CD4-positive, alpha-beta memory T cell (primary cell): ENCODE measurements around the gene HNRNPC. TPM values are rescaled to one million over a fixed set of nuclear protein-coding genes. Genes with fewer than 3 reads are reported as not detected.

Source experiments
- CTCF ChIA-PET: fragments of 350-600 bp; sonication (Branson Sonifier 250); formaldehyde crosslinking; loops from one replicate; lab custom pipeline; 2021; ENCODE audit warnings: inconsistent platforms; ENCODE audit not compliant: partially characterized antibody; lab: Charles Lee
- POLR2A ChIA-PET: fragments of 350-600 bp; sonication (Branson Sonifier 250); formaldehyde crosslinking; loops from one replicate; lab custom pipeline; 2021; ENCODE audit not compliant: partially characterized antibody; lab: Charles Lee
- DNase-seq, 5 donors: peaks; one replicate each; pipeline versions ENCODE4 v3.0.0 to v3.0.0-alpha.2; 2020 to 2022; ENCODE audit warnings: mixed read lengths in 1 of 5
- H3K27ac ChIP-seq: one replicate; pipeline ENCODE4 v1.7.0; 2013; ENCODE audit warnings: low read depth, low read length
- H3K27me3 ChIP-seq: 2 replicates; pipeline ENCODE4 v1.7.0; 2013; ENCODE audit warnings: mild to moderate bottlenecking, low read length, moderate library complexity; ENCODE audit not compliant: insufficient read depth
- H3K36me3 ChIP-seq: 2 replicates; pipeline ENCODE4 v1.7.0; 2013; ENCODE audit warnings: mild to moderate bottlenecking, low read length, moderate library complexity; ENCODE audit not compliant: insufficient read depth
- H3K4me1 ChIP-seq: 2 replicates; pipeline ENCODE4 v1.7.0; 2013; ENCODE audit warnings: mild to moderate bottlenecking, low read length, moderate library complexity; ENCODE audit not compliant: insufficient read depth
- H3K4me3 ChIP-seq, 2 donors: one replicate each; pipeline ENCODE4 v1.7.0; 2013; ENCODE audit warnings: low read length in 2 of 2, mild to moderate bottlenecking in 1 of 2
- H3K9me3 ChIP-seq, 2 donors: one replicate each; pipeline ENCODE4 v1.7.0; 2013; ENCODE audit warnings: low read length in 2 of 2, control low read depth in 1 of 2; ENCODE audit not compliant: control insufficient read depth in 1 of 2
- H3K27ac Mint-ChIP-seq, 7 donors: one replicate each; pipeline ENCODE4 v1.8.0; 2020 to 2021; ENCODE audit warnings: mixed read lengths in 7 of 7, mild to moderate bottlenecking in 6 of 7, inconsistent platforms in 3 of 7, moderate library complexity in 3 of 7
- H3K27me3 Mint-ChIP-seq, 2 donors: one replicate each; pipeline ENCODE4 v1.8.0; 2020 to 2021; ENCODE audit warnings: mixed read lengths in 2 of 2
- H3K36me3 Mint-ChIP-seq, 2 donors: one replicate each; pipeline ENCODE4 v1.8.0; 2020 to 2021; ENCODE audit warnings: mixed read lengths in 2 of 2, inconsistent platforms in 1 of 2, mild to moderate bottlenecking in 1 of 2
- H3K4me1 Mint-ChIP-seq, 4 donors: one replicate each; pipeline ENCODE4 v1.8.0; 2020 to 2021; ENCODE audit warnings: mixed read lengths in 4 of 4, mild to moderate bottlenecking in 1 of 4
- H3K4me3 Mint-ChIP-seq, 8 donors: one replicate each; pipeline ENCODE4 v1.8.0; 2020 to 2021; ENCODE audit warnings: mixed read lengths in 8 of 8, mild to moderate bottlenecking in 7 of 8, moderate library complexity in 6 of 8, inconsistent platforms in 3 of 8
- H3K9me3 Mint-ChIP-seq, 8 donors: one replicate each; pipeline ENCODE4 v1.8.0; 2020 to 2021; ENCODE audit warnings: mixed read lengths in 8 of 8, mild to moderate bottlenecking in 5 of 8, inconsistent platforms in 3 of 8, moderate library complexity in 1 of 8
- intact Hi-C: fragments of 100-400 bp; cut with micrococcal nuclease; formaldehyde crosslinking; loops from one replicate; pipeline ENCODE4 v1.15.1; 2023
- polyA plus RNA-seq, 2 donors: library from polyadenylated mRNA; unstranded; fragments of 300-500 nt; fragmentation: Illumina TruSeq; gene quantifications; one replicate each; pipeline ENCODE4 v1.2.3, GENCODE V29; 2021
- total RNA-seq, 2 experiments: library from RNA; stranded (reverse); gene quantifications; one replicate each; pipeline ENCODE4 v1.2.3, GENCODE V29; 2021

HNRNPC gene
- 100 to 1,000 TPM; 538 to 539 TPM for total RNA-seq
- 1,000 to 10,000 TPM in 1 of 2 donors, 100 to 1,000 TPM in 1; 705 to 1,178 TPM for polyA plus RNA-seq

DNA sequence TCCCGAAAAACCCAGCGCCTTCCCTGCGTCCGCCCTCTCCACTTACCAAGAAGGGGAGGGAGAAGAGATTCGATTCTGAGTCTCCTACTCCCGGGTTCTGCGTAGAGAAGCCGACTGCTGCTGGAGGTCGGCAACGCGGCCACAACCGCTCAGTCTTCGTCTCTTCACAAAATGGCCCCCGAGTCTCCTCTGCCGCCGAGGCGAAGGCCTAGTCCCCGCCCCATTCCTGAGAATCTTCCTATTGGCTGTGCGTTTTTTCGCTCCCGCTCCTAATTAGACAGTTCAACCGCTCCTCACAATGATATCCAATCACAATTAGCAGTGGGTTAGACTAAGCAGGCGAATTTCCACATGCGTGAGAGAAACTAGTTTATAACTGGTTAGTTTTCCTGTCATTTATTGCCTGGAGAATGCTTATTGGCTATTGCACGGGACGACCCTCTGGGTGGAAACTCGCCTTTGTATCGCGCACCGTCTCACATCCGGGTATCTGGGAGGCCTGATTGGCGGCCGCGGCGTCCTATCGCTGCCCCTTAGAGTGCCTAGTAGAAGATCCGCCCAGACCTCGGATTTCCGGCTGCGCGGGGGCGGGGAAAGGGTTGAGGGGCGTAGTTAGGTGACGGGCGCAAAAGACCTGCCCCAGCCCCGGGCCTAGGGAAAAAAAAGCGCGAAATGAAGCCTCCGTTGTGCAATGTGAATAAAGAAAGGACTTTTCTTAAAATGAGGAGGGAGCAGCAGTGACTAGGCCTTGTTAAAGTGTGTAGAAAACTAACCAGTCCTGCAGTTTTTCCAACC, at the start of gene HNRNPC:
TSS of gene HNRNPC (minus strand) at position 191 of the 795 bp plus-strand sequence. CDS start 35,249 bp downstream, outside the sequence.
- no peaks in the 10 kb centered on the region for H3K9me3 ChIP-seq
- intact Hi-C loops: loop anchor here (1.0 to 10.0 kb wide), 11 partner anchors 39 to 805 kb away; partner anchors contain the start of genes CHD8, METTL3, PIP4P1 and PNP
- Mint-ChIP-seq H3K27me3 (no peaks in the 10 kb centered on the region), H3K9me3 (peaks cover 0 to 7% (median 0%) of the 10 kb centered on the region in 8 donors), H3K4me1 (peaks cover 26 to 49% (median 35%) of the 10 kb centered on the region in 4 donors), H3K36me3 (peaks cover 21 to 49% of the 10 kb centered on the region in 2 donors), H3K4me3 (peak within 1 kb of the TSS; percentile 92 to 100 (median 100)), H3K27ac (peak within 1 kb of the TSS; percentile 96 to 100 (median 100))
- peaks cover 13% of the 10 kb centered on the region for H3K36me3 ChIP-seq
- peak; percentile 100 for DNase-seq
- H3K27me3 ChIP-seq: no peaks in the 10 kb centered on the region
- H3K27ac ChIP-seq: peak within 1 kb of the TSS; percentile 98
- peak within 1 kb of the TSS; percentile 92 to 99 for H3K4me3 ChIP-seq
- ChIA-PET POLR2A (interaction anchor here (0.6 to 7.8 kb wide), 12 partner anchors 9 to 242 kb away, joined by 3 to 85 read pairs (median 4); partner anchors contain the start of genes METTL3 and SUPT16H), CTCF (interaction anchor here (1.0 kb wide), 1 partner anchor 168 kb away, joined by 3 read pairs; no protein-coding TSS in a partner anchor)
- H3K4me1 ChIP-seq: peaks cover 48% of the 10 kb centered on the region

GRCh38 chr14:21317398-21317797, 48.2 kb upstream of the HNRNPC start:
- CTCF ChIA-PET: no interaction called here
- H3K27ac ChIP-seq: no peak overlapping the region
- no peak overlapping the region for H3K27ac Mint-ChIP-seq

DNA sequence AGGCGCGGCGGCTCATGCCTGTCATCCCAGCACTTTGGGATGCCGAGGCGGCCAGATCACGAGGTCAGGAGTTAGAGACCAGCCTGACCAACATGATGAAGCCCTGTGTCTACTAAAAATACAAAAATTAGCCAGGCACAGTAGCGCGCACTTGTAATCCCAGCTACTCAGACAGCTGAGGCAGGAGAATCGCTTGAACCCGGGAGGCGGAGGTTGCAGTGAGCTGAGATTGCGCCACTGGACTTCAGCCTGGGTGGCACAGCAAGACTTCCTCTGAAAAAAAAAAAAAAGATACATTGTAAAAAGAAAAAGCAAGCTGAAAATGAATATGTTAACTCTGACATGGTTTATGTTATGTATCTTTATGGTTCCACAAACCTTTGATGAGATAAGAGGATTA, 44.3 kb upstream of the HNRNPC start:
- H3K4me1 ChIP-seq: peaks cover 8% of the 10 kb centered on the region
- H3K36me3 ChIP-seq: no peaks in the 10 kb centered on the region
- H3K4me3 ChIP-seq: no peak overlapping the region
- no peaks in the 10 kb centered on the region for H3K27me3 ChIP-seq
- POLR2A ChIA-PET: interaction anchor here (0.7 kb wide), 1 partner anchor 47 kb away, joined by 3 read pairs; no protein-coding TSS in a partner anchor
- H3K27ac ChIP-seq: no peak overlapping the region
- DNase-seq: no peak
- Mint-ChIP-seq H3K27me3 (peaks cover 0 to 4% of the 10 kb centered on the region in 2 donors), H3K4me3 (no peak overlapping the region), H3K27ac (no peak overlapping the region), H3K4me1 (peaks cover 6 to 11% (median 9%) of the 10 kb centered on the region in 4 donors), H3K9me3 (no peaks in the 10 kb centered on the region), H3K36me3 (no peaks in the 10 kb centered on the region)
- intact Hi-C loops: no loop called here
- CTCF ChIA-PET: no interaction called here
- H3K9me3 ChIP-seq: no peaks in the 10 kb centered on the region

More at GRCh38 chr14:21317398-21317797, 48.2 kb upstream of the HNRNPC start:
- intact Hi-C loops: no loop called here
- peaks cover 3 to 11% (median 6%) of the 10 kb centered on the region in 4 donors for H3K4me1 Mint-ChIP-seq
- H3K27me3 Mint-ChIP-seq: peaks cover 1 to 5% of the 10 kb centered on the region in 2 donors
- Histone ChIP-seq H3K27me3 (no peaks in the 10 kb centered on the region), H3K4me1 (peaks cover 9% of the 10 kb centered on the region), H3K36me3 (no peaks in the 10 kb centered on the region), H3K4me3 (no peak overlapping the region), H3K9me3 (no peaks in the 10 kb centered on the region)
- no peaks in the 10 kb centered on the region for H3K36me3 Mint-ChIP-seq
- no peaks in the 10 kb centered on the region for H3K9me3 Mint-ChIP-seq
- H3K4me3 Mint-ChIP-seq: no peak overlapping the region
- POLR2A ChIA-PET: no interaction called here
- no peak for DNase-seq

DNA sequence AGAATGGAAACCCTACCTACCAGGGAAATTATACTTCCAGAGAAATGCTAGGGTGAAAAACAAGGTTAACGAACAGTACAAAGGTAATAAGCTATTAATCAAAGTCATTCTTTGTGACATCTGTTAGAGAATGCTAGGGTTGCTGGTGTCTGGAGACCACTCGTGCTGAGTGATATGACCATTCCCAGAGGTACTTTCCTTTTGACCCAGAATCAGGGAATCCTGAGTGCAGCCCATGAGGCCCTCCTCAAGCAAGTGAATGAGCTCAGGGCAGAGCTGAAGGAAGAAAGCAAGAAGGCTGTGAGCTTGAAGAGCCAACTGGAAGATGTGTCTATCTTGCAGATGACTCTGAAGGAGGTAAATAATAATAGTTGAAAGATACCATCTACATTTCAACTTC, 42.4 kb upstream of the HNRNPC start:
- ChIA-PET CTCF (interaction anchor here (0.8 kb wide), 1 partner anchor 207 kb away, joined by 3 read pairs; no protein-coding TSS in a partner anchor), POLR2A (no interaction called here)
- intact Hi-C loops: no loop called here
- H3K4me3 ChIP-seq: no peak overlapping the region
- no peaks in the 10 kb centered on the region for H3K27me3 Mint-ChIP-seq
- H3K36me3 Mint-ChIP-seq: no peaks in the 10 kb centered on the region
- H3K36me3 ChIP-seq: no peaks in the 10 kb centered on the region
- no peak overlapping the region for H3K27ac Mint-ChIP-seq
- H3K4me1 Mint-ChIP-seq: peaks cover 12 to 19% (median 17%) of the 10 kb centered on the region in 4 donors
- no peak overlapping the region for H3K4me3 Mint-ChIP-seq
- no peaks in the 10 kb centered on the region for H3K27me3 ChIP-seq
- H3K9me3 ChIP-seq: no peaks in the 10 kb centered on the region
- H3K27ac ChIP-seq: no peak overlapping the region
- no peak for DNase-seq
- peaks cover 0 to 2% (median 0%) of the 10 kb centered on the region in 8 donors for H3K9me3 Mint-ChIP-seq
- H3K4me1 ChIP-seq: peaks cover 13% of the 10 kb centered on the region

DNA sequence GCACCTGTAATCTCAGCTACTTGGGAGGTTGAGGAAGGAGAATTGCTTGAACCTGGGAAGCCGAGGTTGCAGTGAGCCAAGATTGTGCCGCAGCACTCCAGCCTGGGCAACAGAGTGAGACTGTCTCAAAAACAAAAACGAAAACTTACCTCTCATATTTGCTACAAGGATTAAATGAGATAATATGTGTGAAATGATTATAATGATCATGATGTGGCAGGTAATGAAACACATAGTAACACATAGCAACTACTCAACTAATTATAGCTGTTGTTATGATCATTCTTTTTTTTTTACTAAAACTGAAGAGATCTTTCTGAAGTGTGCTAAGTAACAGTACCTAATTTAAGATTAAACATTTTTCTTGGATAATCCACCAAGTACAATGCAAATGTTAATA, 40.7 kb upstream of the HNRNPC start:
- ChIA-PET POLR2A (interaction anchor here (0.7 to 1.1 kb wide), 2 partner anchors 44 to 146 kb away, joined by 3 to 4 read pairs; partner anchors contain the start of gene CHD8), CTCF (no interaction called here)
- Histone ChIP-seq H3K4me3 (no peak overlapping the region), H3K27me3 (no peaks in the 10 kb centered on the region), H3K9me3 (no peaks in the 10 kb centered on the region), H3K4me1 (peaks cover 13% of the 10 kb centered on the region), H3K27ac (no peak overlapping the region), H3K36me3 (no peaks in the 10 kb centered on the region)
- Mint-ChIP-seq H3K27ac (no peak overlapping the region), H3K27me3 (no peaks in the 10 kb centered on the region), H3K9me3 (peaks cover 0 to 2% (median 0%) of the 10 kb centered on the region in 8 donors), H3K36me3 (no peaks in the 10 kb centered on the region), H3K4me3 (peak overlapping the region in 1 of 8 donors; percentile 35), H3K4me1 (peaks cover 12 to 19% (median 17%) of the 10 kb centered on the region in 4 donors)
- intact Hi-C loops: loop anchor here (2.0 kb wide), 2 partner anchors 75 to 117 kb away; partner anchors contain the start of gene SUPT16H
- DNase-seq: no peak

- peaks cover 0 to 2% (median 0%) of the 10 kb centered on the region in 8 donors for H3K9me3 Mint-ChIP-seq
- POLR2A ChIA-PET: interaction anchor here (0.7 to 1.1 kb wide), 4 partner anchors 44 to 147 kb away, joined by 3 to 4 read pairs (median 4); partner anchors contain the start of gene CHD8
- no peaks in the 10 kb centered on the region for H3K36me3 Mint-ChIP-seq
- intact Hi-C loops: loop anchor here (2.0 kb wide), 2 partner anchors 76 to 116 kb away; partner anchors contain the start of gene SUPT16H
- peak overlapping the region; percentile 80 to 96 (median 92) for H3K27ac Mint-ChIP-seq
- Histone ChIP-seq H3K27me3 (no peaks in the 10 kb centered on the region), H3K9me3 (no peaks in the 10 kb centered on the region), H3K4me1 (peaks cover 13% of the 10 kb centered on the region), H3K4me3 (peak overlapping the region; percentile 43 to 45), H3K27ac (peak overlapping the region; percentile 48), H3K36me3 (no peaks in the 10 kb centered on the region)
- H3K4me1 Mint-ChIP-seq: peaks cover 12 to 19% (median 17%) of the 10 kb centered on the region in 4 donors
- no peak for DNase-seq
- no peaks in the 10 kb centered on the region for H3K27me3 Mint-ChIP-seq
- peak overlapping the region; percentile 81 to 91 (median 88) for H3K4me3 Mint-ChIP-seq
- CTCF ChIA-PET: no interaction called here
Measured at GRCh38 chr14:21309238-21309636, 40.0 kb upstream of the HNRNPC start.
